Panc1 (cell line): ENCODE results near the gene GRIK4. TPM values are rescaled to one million over a fixed set of nuclear protein-coding genes. Genes with fewer than 3 reads are reported as not detected.

Experiments
- ATAC-seq: fragments of 200-7000 bp; cut with Tn5 transposase; 2 replicates; pipeline ENCODE4 v1.9.1; 2020; ENCODE audit warnings: mild to moderate bottlenecking, moderate library complexity
- BruUV-seq: library from RNA; stranded (reverse); fragments of 400-500 nt; replicated peaks from 2 replicates; lab custom pipeline; 2021; lab: Mats Ljungman, UMichigan
- CTCF ChIA-PET: fragments of 300-600 bp; sonication (Branson Sonifier 250); formaldehyde crosslinking; loops from one replicate; lab custom pipeline; 2022; ENCODE audit warnings: antibody characterized with exemption; lab: Charles Lee
- POLR2A ChIA-PET: fragments of 300-600 bp; sonication (Branson Sonifier 250); formaldehyde crosslinking; loops from one replicate; lab custom pipeline; 2022; ENCODE audit warnings: antibody characterized with exemption; lab: Charles Lee
- DNase-seq: peaks from one replicate; pipeline ENCODE4 v3.0.0-alpha.2; 2010; ENCODE audit warnings: low read depth, low spot score
- H3K27ac ChIP-seq: 2 replicates; pipeline ENCODE4 v1.5.1; 2011; ENCODE audit warnings: mild to moderate bottlenecking, low read length, inconsistent platforms
- H3K27me3 ChIP-seq: fragments of 200-500 bp; sonication (Bioruptor generic); 2 replicates; pipeline ENCODE4 v1.6.0; 2014; ENCODE audit warnings: low read length, inconsistent platforms; ENCODE audit not compliant: control insufficient read depth, insufficient read depth
- H3K36me3 ChIP-seq: fragments of 200-500 bp; sonication (Bioruptor generic); 2 replicates; pipeline ENCODE4 v1.5.1; 2014; ENCODE audit warnings: inconsistent platforms, mild to moderate bottlenecking, low read length, moderate library complexity; ENCODE audit not compliant: control insufficient read depth, insufficient read depth
- H3K4me1 ChIP-seq: 2 replicates; pipeline ENCODE4 v1.5.1; 2011; ENCODE audit warnings: inconsistent platforms, mild to moderate bottlenecking, low read length, moderate library complexity; ENCODE audit not compliant: control insufficient read depth, insufficient read depth
- H3K4me3 ChIP-seq, 2 experiments: 2 replicates each; pipeline ENCODE4 v1.5.1; 2011 to 2012; ENCODE audit warnings: low read depth in 2 of 2, low read length in 2 of 2, mild to moderate bottlenecking in 2 of 2, inconsistent platforms in 1 of 2, moderate library complexity in 1 of 2
- H3K9me3 ChIP-seq: fragments of 200-500 bp; sonication (Bioruptor generic); 2 replicates; pipeline ENCODE4 v1.5.1; 2014; ENCODE audit warnings: low read depth, mild to moderate bottlenecking, inconsistent platforms, low read length, moderate library complexity; ENCODE audit not compliant: control insufficient read depth, insufficient read depth
- CTCF ChIP-seq: fragments of 450-650 bp; IDR thresholded peaks from 2 replicates; pipeline ENCODE4 v1.5.1; 2017; ENCODE audit warnings: mild to moderate bottlenecking
- POLR2AphosphoS5 ChIP-seq: IDR thresholded peaks from 2 replicates; pipeline ENCODE4 v1.6.1; 2012; ENCODE audit warnings: mild to moderate bottlenecking, low read depth, low read length, moderate library complexity
- REST ChIP-seq, 2 experiments: IDR thresholded peaks; 2 replicates each; pipeline ENCODE4 v1.6.1; 2011 to 2012; ENCODE audit warnings: low read depth in 2 of 2, control low read depth in 1 of 2, low read length in 1 of 2, mild to moderate bottlenecking in 1 of 2, moderate library complexity in 1 of 2; ENCODE audit not compliant: insufficient read depth in 1 of 2
- SIN3A ChIP-seq: IDR thresholded peaks from 2 replicates; pipeline ENCODE4 v1.6.1; 2012; ENCODE audit warnings: low read depth, mild to moderate bottlenecking, low read length, moderate library complexity, borderline replicate concordance; ENCODE audit not compliant: insufficient read depth
- TCF7L2 ChIP-seq: IDR thresholded peaks from 2 replicates; pipeline ENCODE4 v1.6.1; 2011; ENCODE audit warnings: mild to moderate bottlenecking, low read depth, low read length, inconsistent platforms
- in situ Hi-C: cut with HindIII; loops from 2 replicates; pipeline ENCODE4 v1.10.0; 2016; ENCODE audit warnings: low sequenced_read_pairs, low pct_unique_long_range_greater_than_20kb
- intact Hi-C: fragments of 100-400 bp; cut with micrococcal nuclease; formaldehyde crosslinking; loops from one replicate; pipeline ENCODE4 v1.10.0; 2022; ENCODE audit not compliant: unreplicated experiment
- total RNA-seq: library from RNA; stranded (reverse); gene quantifications from one replicate; pipeline ENCODE4 v1.2.1, GENCODE V29; 2021; ENCODE audit not compliant: unreplicated experiment

Gene GRIK4
- total RNA-seq, 1 experiment from 2014 or later, result 0.62 TPM

- H3K27ac ChIP-seq, result no peak overlapping the region
- BruUV-seq, result no TSS peak
- intact Hi-C loops (loop anchor here (10.0 kb wide), 2 partner anchors 118 to 268 kb away; no protein-coding TSS in a partner anchor), in situ Hi-C loops (no loop called here)
- POLR2A ChIA-PET, result interaction anchor here (0.6 kb wide), 1 partner anchor 41 kb away, joined by 3 read pairs; no protein-coding TSS in a partner anchor
- no peaks in the 10 kb centered on the region for H3K9me3 ChIP-seq
- no peak for DNase-seq
- CTCF ChIA-PET, result no interaction called here
- TF ChIP-seq CTCF, result no peak
- H3K4me1 ChIP-seq, result no peaks in the 10 kb centered on the region
- peaks cover 29% of the 10 kb centered on the region for H3K27me3 ChIP-seq
- H3K36me3 ChIP-seq, result no peaks in the 10 kb centered on the region
- ATAC-seq, result no peak
- H3K4me3 ChIP-seq, result no peak overlapping the region
Observed at GRCh38 chr11:120686516-120686915, 175.0 kb downstream of the GRIK4 start.

GRCh38 chr11:120688163-120688562, 176.6 kb downstream of the GRIK4 start:
- in situ Hi-C loops (no loop called here), intact Hi-C loops (loop anchor here (10.0 kb wide), 2 partner anchors 117 to 267 kb away; no protein-coding TSS in a partner anchor)
- Histone ChIP-seq H3K4me3 (no peak overlapping the region), H3K9me3 (no peaks in the 10 kb centered on the region), H3K36me3 (no peaks in the 10 kb centered on the region), H3K4me1 (no peaks in the 10 kb centered on the region), H3K27me3 (peaks cover 29% of the 10 kb centered on the region), H3K27ac (no peak overlapping the region)
- no peak for TF ChIP-seq POLR2AphosphoS5
- no peak for TF ChIP-seq REST (IDR thresholded peaks at IDR 0.05; ENCODE audit: insufficient read depth in 1 of 2, low read depth in 2 of 2, low read length in 1 of 2)
- no peak for TF ChIP-seq SIN3A
- no peak for TF ChIP-seq CTCF
- TF ChIP-seq TCF7L2, result no peak
- ChIA-PET POLR2A (no interaction called here), CTCF (no interaction called here)
- no peak for DNase-seq
- no TSS peak for BruUV-seq
- no peak for ATAC-seq
